Nephron (organoid): ENCODE data around the gene LIPH.

Experiments
- H3K27ac Mint-ChIP-seq, 3 experiments: 2 replicates each; pipeline ENCODE4 v1.8.0; 2020; ENCODE audit warnings: mixed read lengths in 3 of 3, mild to moderate bottlenecking in 2 of 3, moderate library complexity in 1 of 3
- H3K27me3 Mint-ChIP-seq: 2 replicates; pipeline ENCODE4 v1.8.0; 2021; ENCODE audit warnings: low read depth, mild to moderate bottlenecking, moderate library complexity, mixed read lengths
- H3K36me3 Mint-ChIP-seq: 2 replicates; pipeline ENCODE4 v1.8.0; 2020; ENCODE audit warnings: low read depth, mixed read lengths
- H3K4me1 Mint-ChIP-seq: 2 replicates; pipeline ENCODE4 v1.8.0; 2020; ENCODE audit warnings: mixed read lengths
- H3K4me3 Mint-ChIP-seq, 3 experiments: 2 replicates each; pipeline ENCODE4 v1.8.0; 2020; ENCODE audit warnings: mild to moderate bottlenecking in 3 of 3, mixed read lengths in 3 of 3, moderate library complexity in 2 of 3
- H3K9me3 Mint-ChIP-seq: 2 replicates; pipeline ENCODE4 v1.8.0; 2020; ENCODE audit warnings: mixed read lengths
- CTCF ChIP-seq, 3 experiments: fragments of 200-600 bp; sonication (generic); IDR thresholded peaks; one replicate each; pipeline ENCODE4 v1.5.0; 2021; ENCODE audit warnings: antibody characterized with exemption in 3 of 3; ENCODE audit not compliant: unreplicated experiment in 3 of 3

The LIPH gene

GRCh38 chr3:185508335-185508991 lies 43.9 kb downstream of the LIPH start:
- Mint-ChIP-seq H3K36me3 (no peaks in the 10 kb centered on the region), H3K27ac (no peak overlapping the region), H3K27me3 (peaks cover 9% of the 10 kb centered on the region), H3K9me3 (no peaks in the 10 kb centered on the region), H3K4me1 (no peaks in the 10 kb centered on the region), H3K4me3 (no peak overlapping the region)
- no peak for TF ChIP-seq CTCF (IDR thresholded peaks at IDR 0.05; ENCODE audit: unreplicated experiment in 3 of 3)

DNA sequence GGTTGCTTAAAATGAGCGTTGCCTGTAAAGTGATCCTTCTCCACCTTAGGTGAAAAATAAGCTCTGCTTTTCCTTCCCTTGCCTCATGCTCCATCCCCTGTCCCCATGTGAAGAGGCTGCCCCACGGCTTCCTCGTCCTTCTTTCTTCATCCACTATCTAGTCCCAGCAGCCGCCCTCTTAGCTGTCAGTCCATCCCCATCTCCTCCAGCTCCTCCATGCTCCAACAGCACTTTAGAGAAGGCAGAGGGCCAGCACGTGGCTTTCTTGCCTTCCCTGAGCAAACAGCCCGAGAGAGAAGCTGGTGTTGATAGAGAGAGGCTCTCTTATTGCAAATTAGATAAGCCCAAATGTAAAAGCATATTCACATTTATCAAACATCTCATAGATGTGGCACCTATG lies 44.5 kb downstream of the LIPH start:
- no peak overlapping the region for H3K27ac Mint-ChIP-seq
- H3K27me3 Mint-ChIP-seq: peaks cover 9% of the 10 kb centered on the region
- H3K4me1 Mint-ChIP-seq: no peaks in the 10 kb centered on the region
- H3K36me3 Mint-ChIP-seq: no peaks in the 10 kb centered on the region
- no peaks in the 10 kb centered on the region for H3K9me3 Mint-ChIP-seq
- H3K4me3 Mint-ChIP-seq: no peak overlapping the region
- no peak for TF ChIP-seq CTCF (IDR thresholded peaks at IDR 0.05; ENCODE audit: unreplicated experiment in 3 of 3)

- H3K36me3 Mint-ChIP-seq: no peaks in the 10 kb centered on the region
- no peak overlapping the region for H3K27ac Mint-ChIP-seq
- no peak overlapping the region for H3K4me3 Mint-ChIP-seq
- no peak for TF ChIP-seq CTCF (IDR thresholded peaks at IDR 0.05; ENCODE audit: unreplicated experiment in 3 of 3)
- H3K27me3 Mint-ChIP-seq: peaks cover 5% of the 10 kb centered on the region
- no peaks in the 10 kb centered on the region for H3K4me1 Mint-ChIP-seq
- H3K9me3 Mint-ChIP-seq: no peaks in the 10 kb centered on the region
These were observed 47.8 kb downstream of the LIPH start for GRCh38 chr3:185504636-185505035.

GRCh38 chr3:185503521-185503920 lies 48.9 kb downstream of the LIPH start:
- H3K27ac Mint-ChIP-seq: no peak overlapping the region
- TF ChIP-seq CTCF (IDR thresholded peaks at IDR 0.05; ENCODE audit: unreplicated experiment in 3 of 3): no peak
- no peaks in the 10 kb centered on the region for H3K9me3 Mint-ChIP-seq
- no peaks in the 10 kb centered on the region for H3K36me3 Mint-ChIP-seq
- no peaks in the 10 kb centered on the region for H3K4me1 Mint-ChIP-seq
- H3K4me3 Mint-ChIP-seq: no peak overlapping the region
- H3K27me3 Mint-ChIP-seq: no peaks in the 10 kb centered on the region

- no peak for TF ChIP-seq CTCF (IDR thresholded peaks at IDR 0.05; ENCODE audit: unreplicated experiment in 3 of 3)
- H3K4me1 Mint-ChIP-seq: no peaks in the 10 kb centered on the region
These were observed 49.4 kb downstream of the LIPH start for GRCh38 chr3:185502987-185503386.

More at GRCh38 chr3:185502987-185503386, 49.4 kb downstream of the LIPH start:
- Mint-ChIP-seq H3K9me3 (no peaks in the 10 kb centered on the region), H3K36me3 (no peaks in the 10 kb centered on the region), H3K4me3 (no peak overlapping the region), H3K27me3 (no peaks in the 10 kb centered on the region), H3K27ac (no peak overlapping the region)
